ENCODE data around the gene DNAH8. TPM values are rescaled to one million over a fixed set of nuclear protein-coding genes. Genes with fewer than 3 reads are reported as not detected.
A peak's percentile ranks its signal among the peaks of the same experiment; 100 is the strongest.
"Not testable (repeated sequence)": the region's sequence is repeated elsewhere in the genome, so short reads cannot be mapped to it uniquely, and the experiment has no call there.

DNAH8 gene
- polyA plus RNA-seq, 1 donor = 2.1 TPM

DNA sequence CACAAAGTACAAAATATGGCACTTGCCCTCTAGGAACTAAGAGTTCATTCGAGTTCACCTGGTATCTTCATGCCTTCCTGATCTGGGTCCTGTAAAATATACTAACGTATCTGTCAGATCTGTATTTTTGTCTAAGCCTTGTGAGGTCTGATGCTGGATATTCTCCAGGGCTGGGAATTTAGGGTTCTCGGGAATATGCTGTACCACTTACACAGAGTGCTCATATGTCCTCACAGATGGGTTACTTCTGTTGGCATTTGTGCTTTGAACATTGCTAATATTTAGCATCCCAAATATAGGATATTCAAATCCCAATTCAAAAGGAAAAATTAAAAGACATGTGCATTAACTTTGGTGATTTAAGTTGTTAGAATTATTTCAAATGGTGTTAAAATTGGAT, 122.0 kb downstream of the DNAH8 start:
- DNase-seq (ENCODE audit: low read depth) = no peak

DNA sequence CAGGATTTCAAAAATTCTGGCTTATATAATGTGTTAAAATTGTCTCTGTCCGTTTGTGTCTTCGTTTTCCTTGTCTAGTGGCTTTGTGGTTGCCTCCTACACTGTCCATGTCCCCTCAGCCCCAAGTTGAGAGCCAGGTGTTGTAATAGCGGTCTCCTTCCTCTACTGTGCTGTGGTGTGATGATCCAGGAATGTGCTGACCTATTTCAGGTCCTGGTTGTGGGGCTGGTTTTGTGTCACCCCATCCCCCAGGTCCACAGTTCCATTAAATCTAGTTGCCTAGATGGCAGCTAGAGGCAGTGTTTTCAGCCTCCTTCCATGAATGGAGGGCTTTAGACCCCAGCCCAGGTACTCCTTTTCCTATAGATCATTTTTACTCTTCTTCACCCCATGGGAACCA, 128.7 kb downstream of the DNAH8 start:
- DNase-seq (ENCODE audit: low read depth) = no peak

DNA sequence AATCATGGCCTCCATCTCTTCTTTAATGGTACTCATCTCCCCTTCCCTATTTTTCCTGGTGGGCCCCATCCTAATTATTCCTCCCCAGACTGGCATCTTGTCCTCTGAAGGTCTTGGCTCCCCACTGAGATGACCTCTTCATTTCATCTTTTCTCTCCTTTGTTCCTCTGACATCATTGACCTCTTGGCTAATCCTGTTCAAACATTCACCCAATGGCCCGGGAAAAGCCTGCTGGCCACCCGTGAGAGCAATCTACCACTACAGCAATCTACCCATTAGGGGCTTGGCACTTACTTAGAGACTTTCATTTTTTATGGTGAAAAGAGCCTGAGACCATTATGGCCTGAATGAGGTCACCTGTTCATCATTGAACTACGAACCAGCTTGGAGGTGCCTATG, 130.8 kb downstream of the DNAH8 start:
- no peak for DNase-seq (ENCODE audit: low read depth)

DNA sequence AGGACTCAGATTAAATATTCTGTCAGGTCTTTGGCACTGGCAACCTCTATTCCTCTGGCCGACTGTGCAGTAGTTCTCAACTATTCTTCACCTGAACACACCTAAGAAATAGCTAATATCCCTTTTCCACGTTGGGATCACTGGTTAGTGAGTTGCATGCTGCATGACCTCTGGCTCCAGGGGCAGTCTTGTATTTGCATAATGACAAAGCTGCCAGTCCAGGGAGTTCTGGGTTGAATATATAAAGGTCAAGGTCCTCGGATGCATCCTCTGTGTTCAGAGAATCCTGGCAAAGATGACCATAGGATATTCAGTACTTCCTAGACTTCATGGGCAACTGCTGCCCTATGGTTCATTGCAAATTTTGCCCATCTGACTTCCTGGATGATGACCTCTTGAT, 131.2 kb downstream of the DNAH8 start:
- DNase-seq (ENCODE audit: low read depth) = no peak

DNA sequence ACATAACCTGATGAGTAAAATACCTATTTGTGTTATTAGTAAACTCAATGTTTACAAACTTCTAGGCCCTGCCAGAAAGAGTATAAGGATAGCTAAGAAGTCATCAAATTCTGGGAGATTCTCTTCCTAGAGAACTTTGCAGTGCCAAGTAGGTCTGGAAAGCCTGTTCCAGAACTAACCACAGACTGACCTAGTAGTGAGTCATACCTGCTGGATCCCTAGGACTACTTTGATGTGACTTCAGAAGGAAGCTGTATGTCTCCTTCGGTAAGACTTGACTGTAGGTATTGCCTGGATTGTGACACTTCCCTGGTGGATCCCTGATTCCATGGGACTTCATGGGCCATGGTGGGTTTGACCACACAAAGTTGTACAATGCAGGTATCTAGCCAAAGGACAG, 131.7 kb downstream of the DNAH8 start:
- no peak for DNase-seq (ENCODE audit: low read depth)

DNA sequence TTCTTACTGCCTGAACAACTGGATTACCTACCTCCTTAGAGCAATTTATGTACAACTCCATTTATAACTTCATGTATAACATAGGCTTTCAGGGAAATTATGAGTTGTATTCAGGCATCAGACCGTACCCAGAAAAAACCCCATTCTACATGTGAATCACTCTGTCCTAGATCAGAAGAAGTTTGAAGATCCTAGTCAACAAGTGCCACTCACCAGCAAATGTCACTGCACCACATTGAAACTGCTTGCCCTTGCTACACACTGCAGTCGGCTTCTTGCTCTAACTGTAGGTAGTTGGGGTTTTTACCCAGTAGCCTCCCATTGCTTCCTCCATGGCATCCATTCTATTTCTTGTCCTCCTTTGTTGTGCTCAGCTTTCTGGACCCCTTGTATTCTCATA, 132.4 kb downstream of the DNAH8 start:
- DNase-seq (ENCODE audit: low read depth) = no peak

DNA sequence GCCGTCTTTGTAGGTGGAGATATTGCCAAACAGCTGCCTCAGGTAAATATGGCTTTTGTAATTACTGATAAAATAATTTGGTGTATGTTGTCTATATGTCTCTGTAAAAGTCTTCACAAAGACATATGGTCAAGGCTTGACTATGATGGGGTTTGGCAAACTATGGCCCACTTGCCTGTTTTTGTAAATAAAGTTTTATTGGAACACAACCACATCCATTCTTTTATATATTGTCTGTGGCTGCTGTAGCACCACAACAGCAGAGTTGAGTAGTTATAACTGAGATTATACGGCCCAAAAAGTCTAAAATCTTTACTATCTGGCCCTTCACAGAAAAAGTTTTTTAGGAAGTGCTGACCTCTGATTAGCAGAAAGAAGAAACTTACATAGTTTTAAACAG, 133.6 kb downstream of the DNAH8 start:
- no peak for DNase-seq (ENCODE audit: low read depth)

DNA sequence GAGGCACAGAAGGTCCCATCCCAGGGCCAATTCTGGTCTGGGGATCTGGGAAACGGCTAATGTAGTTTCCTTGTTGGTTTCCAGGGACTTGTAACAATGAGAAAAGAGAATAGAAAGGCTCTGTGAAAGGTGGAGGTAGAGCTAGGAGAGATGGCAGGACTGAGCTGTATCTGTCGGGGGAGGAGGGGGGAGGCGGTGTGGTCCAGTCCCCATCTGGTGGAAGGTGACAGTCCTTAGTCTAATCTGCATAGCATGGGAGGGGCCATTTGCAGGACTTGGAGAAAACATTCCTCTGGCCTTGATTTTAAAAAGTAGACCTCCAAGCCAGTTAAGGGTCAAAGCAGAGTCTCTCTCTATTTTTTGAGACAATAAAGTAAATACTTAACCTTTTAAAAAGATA, 137.1 kb downstream of the DNAH8 start:
- DNase-seq (ENCODE audit: low read depth) = no peak

DNA sequence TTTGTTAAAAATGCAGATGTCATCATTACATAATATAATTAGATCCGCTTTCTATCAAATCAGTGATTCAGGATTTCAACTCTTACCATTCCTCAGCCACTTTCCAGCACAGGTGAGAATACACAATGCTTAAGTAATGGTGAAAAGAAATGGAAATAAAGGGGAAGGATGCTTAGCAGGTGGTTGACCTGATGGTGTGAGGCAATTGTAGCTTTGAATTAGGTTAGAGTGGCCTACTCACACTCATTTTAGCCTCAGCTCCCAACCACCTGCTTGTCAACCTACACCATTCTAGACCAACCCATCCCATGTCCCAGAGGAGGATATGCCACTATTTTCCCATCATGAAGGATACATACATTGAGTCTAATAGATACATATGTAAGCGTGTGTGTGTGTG, 138.1 kb downstream of the DNAH8 start:
- DNase-seq (ENCODE audit: low read depth) = no peak

DNA sequence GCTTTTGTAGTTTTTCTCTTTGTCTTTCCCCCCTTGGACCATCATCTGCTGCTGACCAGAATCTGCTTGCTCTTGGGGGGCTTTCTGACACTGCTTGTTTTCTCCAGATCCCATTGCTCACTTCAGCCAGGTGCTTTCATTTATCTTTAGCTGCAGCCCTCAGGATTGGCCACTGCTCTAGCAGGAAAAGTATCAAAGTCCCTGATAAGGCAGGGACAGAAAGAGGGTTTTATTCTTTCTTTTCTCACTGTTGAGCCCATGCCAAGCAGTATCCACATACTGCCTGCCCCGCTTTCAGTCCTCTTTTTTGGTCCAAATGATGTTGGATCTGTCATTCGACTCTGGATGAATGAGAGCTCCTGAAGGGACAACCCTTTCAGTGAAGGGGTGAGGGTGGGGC, 141.4 kb downstream of the DNAH8 start:
- DNase-seq (ENCODE audit: low read depth) = no peak

DNA sequence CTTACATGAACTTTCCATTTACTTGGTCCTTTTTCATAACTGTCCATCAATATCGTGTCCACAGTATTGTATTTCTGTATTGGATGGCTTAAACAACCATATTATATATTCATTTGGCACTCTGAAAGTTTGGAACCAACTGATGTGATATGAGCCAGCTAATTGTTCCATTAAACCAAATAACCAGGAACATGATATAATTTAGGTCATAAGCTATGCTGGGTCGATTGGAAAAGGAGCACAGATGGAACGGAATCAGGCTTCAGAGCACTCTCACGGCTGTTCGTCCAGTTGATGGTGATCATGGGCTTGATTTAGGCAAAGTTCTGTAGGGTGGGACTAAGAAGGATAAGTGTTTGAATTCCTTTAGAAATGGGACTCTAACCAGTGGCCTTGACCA, 142.7 kb downstream of the DNAH8 start:
- DNase-seq (ENCODE audit: low read depth) = no peak

DNA sequence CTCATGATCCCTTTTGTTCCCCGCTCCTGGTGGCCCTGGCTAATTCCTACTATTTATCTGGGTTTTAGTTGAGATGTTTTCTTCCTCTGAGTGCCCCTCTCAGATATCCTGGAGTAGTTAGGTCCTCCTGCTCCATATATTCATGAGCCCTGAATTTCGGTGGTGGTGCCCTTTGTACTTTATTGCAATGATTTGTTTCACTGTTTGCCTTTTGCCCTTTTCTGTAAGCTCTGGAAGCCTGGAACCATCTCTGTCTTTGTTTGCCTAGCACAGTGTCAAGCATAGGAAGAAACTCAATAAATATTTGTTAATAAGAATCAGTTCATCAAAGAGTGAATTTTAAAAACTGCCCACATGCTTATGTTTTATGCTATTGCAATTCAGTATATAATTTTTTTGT, 144.9 kb downstream of the DNAH8 start:
- DNase-seq (ENCODE audit: low read depth) = no peak

DNA sequence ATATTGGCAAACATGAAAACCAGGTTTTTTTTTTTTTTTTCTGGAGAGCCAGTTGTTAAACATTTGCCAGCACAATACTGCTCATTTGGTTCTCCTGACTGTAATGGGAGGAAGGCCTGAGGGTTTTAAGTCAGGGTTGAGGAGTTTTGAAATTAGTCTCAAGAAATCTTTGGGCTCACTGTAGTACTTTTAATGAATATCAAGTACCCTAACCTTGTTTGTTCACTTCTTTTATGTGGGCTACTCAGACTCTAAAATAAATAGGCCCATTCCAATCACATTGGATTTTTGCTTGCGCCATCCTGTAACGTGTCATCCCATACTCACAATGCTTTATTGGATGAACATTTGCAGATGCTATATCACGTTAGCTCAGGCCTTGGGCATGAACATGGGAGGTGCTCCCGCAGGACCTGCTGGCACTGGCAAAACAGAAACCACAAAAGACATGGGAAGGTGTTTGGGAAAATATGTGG, 146.9 kb downstream of the DNAH8 start:
- DNase-seq (ENCODE audit: low read depth) = no peak

DNA sequence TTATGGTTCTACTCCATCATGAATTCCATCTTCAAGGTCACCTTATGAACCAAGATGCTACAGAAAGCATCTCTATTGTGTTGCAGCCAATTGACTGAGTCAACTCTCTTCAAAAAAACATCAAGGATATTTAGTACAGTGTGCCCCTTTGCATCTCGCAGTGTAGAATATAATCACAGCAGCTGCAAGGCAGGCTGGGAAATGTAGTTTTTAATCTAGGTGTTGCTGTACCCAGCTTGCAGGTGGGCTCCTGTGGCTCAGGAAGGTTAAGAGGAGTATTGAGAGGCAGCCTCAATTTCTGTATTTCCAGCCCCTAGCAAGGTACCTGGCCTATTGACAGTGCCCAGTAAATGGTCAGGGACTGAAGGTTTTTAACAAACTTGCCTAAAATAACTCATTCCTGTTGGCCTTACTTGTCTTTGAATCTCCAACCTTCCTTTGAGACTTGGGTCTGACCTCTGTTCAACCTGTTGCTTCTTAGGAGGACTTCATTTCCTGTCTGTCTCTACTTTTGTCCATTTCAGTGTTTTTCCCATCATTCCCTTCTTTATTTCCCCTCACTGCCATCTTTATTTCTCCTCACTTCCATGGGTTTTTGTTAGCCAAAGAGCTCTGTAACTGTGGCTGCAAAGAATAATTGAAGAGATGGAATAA, 150.5 kb downstream of the DNAH8 start:
- DNase-seq (ENCODE audit: low read depth) = no peak

DNA sequence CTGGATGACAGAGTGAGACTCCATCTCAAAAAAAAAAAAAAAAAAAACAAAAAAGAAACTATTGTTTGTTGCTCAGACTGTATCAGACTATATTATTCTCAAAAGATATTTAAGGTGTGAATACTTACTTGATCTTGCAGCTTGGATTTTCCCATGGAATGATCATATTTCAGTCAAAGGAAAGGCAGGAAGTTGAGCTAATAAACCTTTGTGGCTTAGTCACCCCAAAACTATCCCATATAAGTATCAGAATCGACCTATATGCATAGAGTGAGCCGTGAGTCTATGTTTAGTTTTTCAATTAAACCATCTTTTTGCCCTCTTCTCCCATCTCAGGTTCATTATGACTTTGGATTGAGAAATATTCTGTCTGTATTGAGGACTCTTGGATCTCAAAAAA, 152.6 kb downstream of the DNAH8 start:
- no peak for DNase-seq (ENCODE audit: low read depth)

DNA sequence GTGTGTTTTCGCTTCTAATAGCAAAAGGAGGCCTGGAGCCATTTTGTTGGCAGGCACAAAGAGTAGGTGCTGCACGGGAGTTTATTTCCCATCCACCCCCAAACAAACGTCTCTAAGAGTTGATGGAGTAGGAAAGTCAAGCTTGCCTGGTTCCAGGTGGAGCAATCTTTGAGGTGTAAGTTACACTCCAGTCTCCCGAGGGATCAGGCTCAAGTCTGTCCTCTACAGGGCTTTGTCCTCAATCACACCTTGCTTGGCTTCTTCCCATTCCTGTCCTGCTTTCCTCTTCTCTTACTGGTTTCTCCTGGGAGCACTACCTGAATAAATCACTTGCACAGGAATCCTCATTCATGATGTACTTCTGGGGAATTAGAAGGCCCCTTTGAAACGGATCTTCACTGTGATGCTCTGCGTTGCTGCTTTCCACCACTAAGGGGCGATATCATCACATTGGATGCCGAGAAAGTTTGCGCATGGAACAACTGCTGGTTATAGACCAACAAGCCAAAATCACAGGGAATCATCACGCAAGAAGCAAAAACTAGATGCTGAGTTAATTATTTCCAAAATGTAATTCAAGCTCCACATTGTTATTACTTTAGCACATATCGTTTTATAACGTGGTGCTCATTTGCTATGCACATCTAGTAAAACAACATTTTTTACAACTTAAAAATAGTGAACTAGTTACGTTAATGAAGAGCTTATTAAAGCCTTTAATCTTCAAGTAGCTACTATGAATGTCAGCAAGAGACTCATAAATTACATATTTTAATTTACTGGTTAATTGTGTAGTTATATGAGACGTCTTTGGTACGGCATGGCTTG, 156.8 kb downstream of the DNAH8 start:
- peak; percentile 8 for DNase-seq (ENCODE audit: low read depth)

DNA sequence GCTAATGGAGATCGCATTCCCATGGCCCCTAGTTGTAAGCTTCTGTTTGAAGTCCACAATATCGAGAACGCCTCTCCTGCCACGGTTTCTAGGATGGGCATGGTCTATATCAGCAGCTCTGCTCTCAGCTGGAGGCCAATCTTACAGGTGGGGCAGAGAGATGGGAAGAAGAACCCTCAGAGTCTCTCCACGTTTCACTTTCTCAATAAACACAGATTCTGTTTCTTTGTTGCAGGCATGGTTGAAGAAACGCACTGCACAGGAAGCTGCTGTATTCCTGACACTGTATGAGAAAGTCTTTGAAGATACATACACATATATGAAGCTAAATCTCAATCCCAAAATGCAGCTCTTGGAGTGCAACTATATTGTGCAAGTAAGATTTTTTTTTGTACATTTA, 157.9 kb downstream of the DNAH8 start:
- DNase-seq (ENCODE audit: low read depth) = no peak

DNA sequence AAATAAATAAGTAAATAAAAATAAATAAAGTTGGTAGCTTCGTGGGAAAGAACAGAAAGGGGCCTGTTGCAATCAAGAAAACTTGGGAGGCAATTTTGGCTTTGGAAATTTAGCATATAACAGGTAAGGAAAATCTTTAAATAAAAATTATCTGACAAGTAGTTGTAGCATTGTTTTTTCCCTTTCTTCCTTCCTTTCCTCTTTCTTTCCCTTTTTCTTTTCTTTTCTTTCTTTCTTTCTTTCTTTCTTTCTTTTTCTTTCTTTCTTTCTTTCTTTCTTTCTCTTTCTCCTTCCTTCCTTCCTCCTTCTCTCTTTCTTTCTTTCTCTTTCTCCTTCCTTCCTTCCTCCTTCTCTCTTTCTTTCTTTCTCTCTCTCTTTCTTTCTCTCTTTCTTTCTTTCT, 158.7 kb downstream of the DNAH8 start:
- DNase-seq (ENCODE audit: low read depth) = not testable (repeated sequence)

DNA sequence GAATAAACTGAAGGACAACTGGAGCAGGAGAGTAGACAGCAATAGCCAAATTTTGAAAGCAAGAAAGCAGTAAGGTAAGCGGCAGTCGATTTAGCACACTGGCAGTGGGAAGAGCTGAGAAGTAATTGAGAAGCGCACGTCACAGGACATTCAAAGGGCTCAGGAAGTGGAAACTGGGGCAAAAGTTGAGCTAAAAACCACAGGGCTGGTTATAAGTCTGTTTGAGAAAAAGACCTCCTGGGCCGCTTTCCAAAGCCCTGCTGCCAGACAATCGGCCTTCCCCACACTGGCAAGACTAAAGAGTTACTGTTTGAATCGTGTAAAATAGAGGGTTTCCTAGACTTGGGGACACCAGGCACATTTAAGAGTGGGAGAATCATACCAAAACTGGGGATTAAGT, 161.4 kb downstream of the DNAH8 start:
- DNase-seq (ENCODE audit: low read depth) = no peak

DNA sequence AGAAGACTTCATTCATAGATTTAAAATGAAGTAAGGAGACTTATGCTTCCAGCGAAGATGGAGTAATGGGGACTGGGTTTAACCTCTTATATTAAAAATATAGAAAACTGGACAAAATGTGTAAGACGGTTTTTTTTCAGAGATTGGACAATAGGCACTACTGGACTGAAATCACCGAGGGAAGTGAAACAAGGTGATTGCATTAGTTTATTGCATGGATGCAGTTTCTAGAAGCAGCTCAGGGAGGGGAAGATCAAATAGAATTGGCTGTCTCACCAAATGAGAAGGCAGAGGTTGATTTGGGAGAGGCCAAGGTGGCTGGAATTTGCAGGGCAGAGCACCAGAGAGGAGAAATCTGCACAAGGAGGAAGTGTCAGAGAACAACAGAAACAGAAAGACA, 162.6 kb downstream of the DNAH8 start:
- DNase-seq (ENCODE audit: low read depth) = no peak

DNA sequence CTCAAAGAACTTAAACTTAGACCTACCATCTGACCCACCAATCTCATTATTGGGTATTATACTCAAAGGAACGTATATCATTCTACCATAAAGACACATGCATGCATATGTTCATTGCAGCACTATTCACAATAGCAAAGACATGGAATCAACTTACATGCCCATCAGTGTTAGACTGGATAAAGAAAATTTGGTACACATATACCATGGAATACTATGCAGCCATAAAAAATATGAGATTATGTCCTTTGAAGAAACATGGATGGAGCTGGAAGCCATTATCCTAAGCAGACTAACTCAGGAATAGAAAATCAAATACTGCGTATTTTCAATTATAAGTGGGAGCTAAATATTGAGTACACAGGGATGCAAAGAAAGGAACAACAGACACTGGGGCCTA, 167.0 kb downstream of the DNAH8 start:
- no peak for DNase-seq (ENCODE audit: low read depth)

DNA sequence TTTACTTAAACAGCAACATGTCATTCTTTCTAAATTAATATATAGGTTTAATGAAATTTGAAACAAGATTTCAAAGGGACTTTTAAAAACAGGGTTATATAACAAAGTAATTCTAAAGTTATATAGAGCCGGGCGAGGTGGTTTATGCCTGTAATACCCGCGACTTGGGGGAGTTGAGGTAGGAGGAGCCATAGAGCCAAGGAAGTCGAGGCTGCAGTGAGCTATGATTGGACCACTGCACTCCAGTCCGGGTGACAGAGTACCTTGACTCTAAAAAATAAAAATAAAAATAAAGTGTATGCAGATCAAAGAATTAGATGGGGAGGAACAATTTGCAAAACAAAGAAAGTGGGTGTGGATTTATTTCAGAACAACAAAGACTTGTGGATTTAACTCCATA, 182.4 kb downstream of the DNAH8 start:
- no peak for DNase-seq (ENCODE audit: low read depth)

DNA sequence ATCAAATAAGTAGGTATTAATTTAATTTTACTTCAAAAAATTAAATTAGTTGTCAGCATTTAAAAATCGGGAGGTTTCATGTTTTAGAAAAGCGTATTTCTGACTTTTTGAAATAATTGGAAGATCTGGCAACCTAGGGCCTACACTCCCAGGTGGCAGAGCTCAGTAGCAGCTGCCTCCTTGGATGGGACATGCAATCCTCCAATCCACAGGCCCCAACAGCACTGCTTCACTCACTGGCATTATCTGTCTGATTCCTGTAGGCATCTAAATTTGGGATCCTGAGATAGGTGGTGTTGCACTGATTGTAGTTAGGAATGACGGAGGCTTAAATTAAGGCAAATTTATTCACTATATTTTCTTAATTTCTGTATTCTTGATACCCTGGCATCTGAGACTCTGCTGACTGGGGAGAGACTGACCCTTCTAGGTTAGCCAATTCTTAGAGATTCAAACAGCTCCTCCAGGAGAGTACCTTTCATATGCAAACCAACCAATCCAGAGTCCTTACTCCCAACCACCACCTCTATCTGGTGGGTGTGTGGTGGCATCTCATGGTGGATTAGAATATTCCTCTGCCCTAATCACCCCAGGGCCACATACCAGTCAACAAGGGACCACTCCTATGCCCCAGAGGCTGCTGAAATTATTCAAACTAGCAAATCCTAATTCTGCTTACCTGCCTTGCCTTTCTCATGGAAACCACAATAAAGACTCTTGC, 186.9 kb downstream of the DNAH8 start:
- no peak for DNase-seq (ENCODE audit: low read depth)

All from forelimb muscle (tissue), 1 donor.